Neural cell (in vitro differentiated cells): ENCODE measurements around the gene C5orf46. TPM values are rescaled to one million over a fixed set of nuclear protein-coding genes. Genes with fewer than 3 reads are reported as not detected.

Experiments used
- H2AFZ ChIP-seq: fragments of 200-600, 300-800 bp; sonication (generic), shearing (Covaris generic); 2 replicates; pipeline ENCODE4 v1.6.0; 2014; ENCODE audit warnings: low read depth, mild to moderate bottlenecking, antibody characterized with exemption, low read length, moderate library complexity
- H3F3A ChIP-seq: fragments of 200-600 bp; shearing (Covaris generic); 2 replicates; pipeline ENCODE4 v1.6.1; 2016; ENCODE audit warnings: mild to moderate bottlenecking, moderate library complexity, mixed read lengths, antibody characterized with exemption, low read length; ENCODE audit not compliant: insufficient read depth, poor library complexity, severe bottlenecking
- H3K27ac ChIP-seq: fragments of 200-600, 300-800 bp; sonication (generic), shearing (Covaris generic); 2 replicates; pipeline ENCODE4 v1.5.1; 2014; ENCODE audit warnings: mild to moderate bottlenecking, low read length, moderate library complexity
- H3K27me3 ChIP-seq: fragments of 300-800, 200-600 bp; sonication (generic), shearing (Covaris generic); 2 replicates; pipeline ENCODE4 v1.6.0; 2014; ENCODE audit warnings: mild to moderate bottlenecking, low read depth, low read length, moderate library complexity; ENCODE audit not compliant: insufficient read depth
- H3K36me3 ChIP-seq: fragments of 300-800, 200-600 bp; sonication (generic), shearing (Covaris generic); 2 replicates; pipeline ENCODE4 v1.5.1; 2014; ENCODE audit warnings: mild to moderate bottlenecking, antibody characterized with exemption, low read length, moderate library complexity; ENCODE audit not compliant: insufficient read depth
- H3K4me2 ChIP-seq: fragments of 300-800, 200-600 bp; sonication (generic), shearing (Covaris generic); 2 replicates; pipeline ENCODE4 v1.6.0; 2014; ENCODE audit warnings: mild to moderate bottlenecking, low read length
- H3K4me3 ChIP-seq: fragments of 300-800, 200-600 bp; sonication (generic), shearing (Covaris generic); 2 replicates; pipeline ENCODE4 v1.5.1; 2014; ENCODE audit warnings: mild to moderate bottlenecking, low read length, moderate library complexity
- H3K79me2 ChIP-seq: fragments of 200-600 bp; shearing (Covaris generic); replicated peaks from 2 replicates; pipeline ENCODE4 v1.6.0; 2014; ENCODE audit warnings: mild to moderate bottlenecking, low read length, moderate library complexity; ENCODE audit not compliant: insufficient read depth
- H3K9ac ChIP-seq: fragments of 300-800, 200-600 bp; sonication (generic), shearing (Covaris generic); 2 replicates; pipeline ENCODE4 v1.6.1; 2016; ENCODE audit warnings: mild to moderate bottlenecking, low read length, mixed read lengths
- H3K9me2 ChIP-seq: fragments of 200-600 bp; shearing (Covaris generic); 2 replicates; pipeline ENCODE4 v1.6.1; 2016; ENCODE audit warnings: mild to moderate bottlenecking, low read length, mixed read lengths; ENCODE audit not compliant: insufficient read depth
- H3K9me3 ChIP-seq: fragments of 200-600, 300-800 bp; sonication (generic), shearing (Covaris generic); 2 replicates; pipeline ENCODE4 v1.6.1; 2016; ENCODE audit warnings: mild to moderate bottlenecking, mixed run types, low read length, moderate library complexity, mixed read lengths
- H4K20me1 ChIP-seq: fragments of 200-600 bp; shearing (Covaris generic); 2 replicates; pipeline ENCODE4 v1.6.1; 2016; ENCODE audit warnings: mild to moderate bottlenecking, mixed run types; ENCODE audit not compliant: insufficient read depth
- CTCF ChIP-seq: fragments of 450-650 bp; IDR thresholded peaks from 2 replicates; pipeline ENCODE4 v1.5.1; 2014; ENCODE audit warnings: antibody characterized with exemption, mild to moderate bottlenecking, moderate library complexity; ENCODE audit not compliant: poor library complexity, severe bottlenecking
- EP300 ChIP-seq: fragments of 450-650 bp; conservative IDR thresholded peaks from 2 replicates; pipeline ENCODE4 v1.6.1; 2014; ENCODE audit warnings: antibody characterized with exemption, mild to moderate bottlenecking, moderate library complexity; ENCODE audit not compliant: poor library complexity, severe bottlenecking
- EZH2 ChIP-seq: fragments of 200-600, 300-800 bp; shearing (Covaris generic), sonication (generic); IDR thresholded peaks from 2 replicates; pipeline ENCODE4 v1.6.1; 2014; ENCODE audit warnings: antibody characterized with exemption, low read length, borderline replicate concordance, mild to moderate bottlenecking; ENCODE audit not compliant: insufficient read depth, poor library complexity, severe bottlenecking
- MXI1 ChIP-seq: fragments of 450-650 bp; conservative IDR thresholded peaks from 2 replicates; pipeline ENCODE4 v1.6.1; 2014; ENCODE audit warnings: antibody characterized with exemption, mild to moderate bottlenecking; ENCODE audit not compliant: poor library complexity, severe bottlenecking
- POLR2AphosphoS5 ChIP-seq: IDR thresholded peaks from 2 replicates; pipeline ENCODE4 v1.6.1; 2012
- RAD21 ChIP-seq: fragments of 450-650 bp; conservative IDR thresholded peaks from 2 replicates; pipeline ENCODE4 v1.6.1; 2014; ENCODE audit warnings: antibody characterized with exemption, mild to moderate bottlenecking, moderate library complexity
- REST ChIP-seq: IDR thresholded peaks from 2 replicates; pipeline ENCODE4 v1.6.1; 2012; ENCODE audit warnings: borderline replicate concordance
- SMC3 ChIP-seq: fragments of 450-650 bp; conservative IDR thresholded peaks from 2 replicates; pipeline ENCODE4 v1.6.1; 2014; ENCODE audit warnings: antibody characterized with exemption, mild to moderate bottlenecking, moderate library complexity; ENCODE audit not compliant: poor library complexity
- TAF1 ChIP-seq: IDR thresholded peaks from 2 replicates; pipeline ENCODE4 v1.6.1; 2012; ENCODE audit warnings: low read depth
- polyA plus RNA-seq: library from polyadenylated mRNA; depleted of rRNA; stranded (reverse); fragments of >200 nt; gene quantifications from 2 replicates; pipeline ENCODE4 v1.2.3, GENCODE V29; 2014

The C5orf46 gene
- polyA plus RNA-seq, 1 donor from 2014 or later = not detected

GRCh38 chr5:147882586-147883313 is 23.6 kb downstream of the C5orf46 start:
- H3K79me2 ChIP-seq = no peaks in the 10 kb centered on the region
- H3K27ac ChIP-seq = no peak overlapping the region
- H3K36me3 ChIP-seq = no peaks in the 10 kb centered on the region
- no peak overlapping the region for H2AFZ ChIP-seq
- H3K9ac ChIP-seq = no peak overlapping the region
- no peaks in the 10 kb centered on the region for H3K9me2 ChIP-seq
- H3K27me3 ChIP-seq = no peaks in the 10 kb centered on the region
- no peaks in the 10 kb centered on the region for H4K20me1 ChIP-seq
- no peaks in the 10 kb centered on the region for H3F3A ChIP-seq
- TF ChIP-seq TAF1 (no peak), REST (no peak), MXI1 (no peak), EP300 (no peak), EZH2 (no peak), CTCF (no peak)
- no peak overlapping the region for H3K4me2 ChIP-seq
- no peaks in the 10 kb centered on the region for H3K9me3 ChIP-seq
- no peak overlapping the region for H3K4me3 ChIP-seq

- Histone ChIP-seq H3K27me3 (no peaks in the 10 kb centered on the region), H3K36me3 (no peaks in the 10 kb centered on the region), H3K27ac (no peak overlapping the region), H3K4me2 (no peak overlapping the region), H3F3A (no peaks in the 10 kb centered on the region), H3K9me3 (no peaks in the 10 kb centered on the region), H3K79me2 (no peaks in the 10 kb centered on the region), H3K9me2 (no peaks in the 10 kb centered on the region), H3K4me3 (no peak overlapping the region), H2AFZ (no peak overlapping the region), H4K20me1 (no peaks in the 10 kb centered on the region), H3K9ac (no peak overlapping the region)
- no peak for TF ChIP-seq TAF1
- no peak for TF ChIP-seq REST
- no peak for TF ChIP-seq SMC3
- no peak for TF ChIP-seq MXI1
- TF ChIP-seq RAD21 = no peak
- TF ChIP-seq EP300 = no peak
- TF ChIP-seq POLR2AphosphoS5 = no peak
- no peak for TF ChIP-seq CTCF
- no peak for TF ChIP-seq EZH2
Measured at GRCh38 chr5:147880487-147880886, 25.9 kb downstream of the C5orf46 start.
